Endothelial cell of umbilical vein (primary cell): ENCODE data around the gene BRPF1. TPM values are rescaled to one million over a fixed set of nuclear protein-coding genes. Genes with fewer than 3 reads are reported as not detected.

Experiments
- BruUV-seq: library from RNA; stranded (reverse); fragments of 400-500 nt; replicated peaks from 2 replicates; lab custom pipeline; 2021; lab: Mats Ljungman, UMichigan
- CTCF ChIA-PET: fragments of 300-600, 350-600 bp; sonication (Branson Sonifier 250); formaldehyde crosslinking; loops from one replicate; lab custom pipeline; 2021; ENCODE audit warnings: antibody characterized with exemption, inconsistent platforms; lab: Charles Lee
- POLR2A ChIA-PET: fragments of 300-600, 350-600 bp; sonication (Branson Sonifier 250); formaldehyde crosslinking; loops from one replicate; lab custom pipeline; 2021; ENCODE audit warnings: antibody characterized with exemption, inconsistent platforms; lab: Charles Lee
- DNase-seq: peaks from one replicate; pipeline ENCODE4 v3.0.0-alpha.2; 2011; ENCODE audit warnings: low read depth, low spot score
- FAIRE-seq: peaks from 2 replicates; lab custom pipeline; 2011; peaks lifted over from hg19 to GRCh38; lab: Jason Lieb, UNC
- H2AFZ ChIP-seq: 2 replicates; pipeline ENCODE4 v1.6.0; 2012; ENCODE audit warnings: low read depth, low read length, control low read depth, inconsistent platforms
- H3K27ac ChIP-seq: 2 replicates; pipeline ENCODE4 v1.5.1; 2011; ENCODE audit warnings: low read depth, mild to moderate bottlenecking, control low read depth, low read length, moderate library complexity; ENCODE audit not compliant: insufficient read depth
- H3K27me3 ChIP-seq, 2 experiments: 2 replicates each; pipeline versions ENCODE4 v1.6.0 to v1.6.1; 2011; ENCODE audit warnings: low read length in 2 of 2, mixed read lengths in 1 of 2; ENCODE audit not compliant: control insufficient read depth in 2 of 2, insufficient read depth in 2 of 2
- H3K36me3 ChIP-seq, 2 experiments: 2 replicates in 1 of 2; 3 replicates in 1 of 2; pipeline ENCODE4 v1.5.1; 2011; ENCODE audit warnings: low read length in 2 of 2, mild to moderate bottlenecking in 1 of 2, moderate library complexity in 1 of 2; ENCODE audit not compliant: control insufficient read depth in 2 of 2, insufficient read depth in 2 of 2; ENCODE audit errors: extremely low read depth in 1 of 2
- H3K4me1 ChIP-seq: 3 replicates; pipeline ENCODE4 v1.5.1; 2011; ENCODE audit warnings: mild to moderate bottlenecking, low read length; ENCODE audit not compliant: control insufficient read depth, insufficient read depth; ENCODE audit errors: extremely low read depth
- H3K4me2 ChIP-seq: 2 replicates; pipeline ENCODE4 v1.6.1; 2011; ENCODE audit warnings: low read length, control low read depth, mixed read lengths; ENCODE audit not compliant: insufficient read depth
- H3K4me3 ChIP-seq, 3 experiments: fragments of 200-600 bp in 1 of 3; sonication (generic), shearing (Covaris generic) in 1 of 3; replicated peaks in 1 of 3; 2 replicates each; pipeline ENCODE4 v1.5.1; 2011 to 2016; ENCODE audit warnings: control low read depth in 3 of 3, low read length in 3 of 3, mild to moderate bottlenecking in 2 of 3, inconsistent platforms in 1 of 3, low read depth in 1 of 3, moderate library complexity in 1 of 3; ENCODE audit not compliant: insufficient read depth in 1 of 3
- H3K79me2 ChIP-seq: 2 replicates; pipeline ENCODE4 v1.6.0; 2012; ENCODE audit warnings: low read length, inconsistent platforms; ENCODE audit not compliant: control insufficient read depth, insufficient read depth
- H3K9ac ChIP-seq: replicated peaks from 2 replicates; pipeline ENCODE3; 2011; ENCODE audit warnings: low read length, control low read depth; ENCODE audit not compliant: insufficient read depth; ENCODE audit errors: extremely low read depth
- H3K9me1 ChIP-seq: replicated peaks from 3 replicates; pipeline ENCODE4 v1.6.0; 2011; ENCODE audit warnings: mild to moderate bottlenecking, low read length; ENCODE audit not compliant: control insufficient read depth, insufficient read depth; ENCODE audit errors: extremely low read depth
- H3K9me3 ChIP-seq: replicated peaks from 2 replicates; pipeline ENCODE4 v1.5.1; 2012; ENCODE audit warnings: low read length, inconsistent platforms; ENCODE audit not compliant: control insufficient read depth, insufficient read depth
- H4K20me1 ChIP-seq: replicated peaks from 2 replicates; pipeline ENCODE3; 2011; ENCODE audit warnings: mild to moderate bottlenecking, low read length; ENCODE audit not compliant: control insufficient read depth, insufficient read depth; ENCODE audit errors: extremely low read depth
- EZH2 ChIP-seq: IDR thresholded peaks from 2 replicates; pipeline ENCODE4 v1.6.1; 2012; ENCODE audit warnings: borderline replicate concordance, low read depth, mild to moderate bottlenecking, moderate library complexity, low read length, inconsistent platforms; ENCODE audit not compliant: severe bottlenecking
- FOS ChIP-seq: IDR thresholded peaks from 2 replicates; pipeline ENCODE4 v1.6.1; 2011; ENCODE audit warnings: mild to moderate bottlenecking, low read length, moderate library complexity, borderline replicate concordance; ENCODE audit not compliant: insufficient read depth
- GATA2 ChIP-seq: IDR thresholded peaks from 2 replicates; pipeline ENCODE4 v1.7.0; 2011; ENCODE audit warnings: low read depth, mild to moderate bottlenecking, moderate library complexity, mixed read lengths, low read length; ENCODE audit not compliant: insufficient read length, insufficient read depth
- JUN ChIP-seq: IDR thresholded peaks from 2 replicates; pipeline ENCODE4 v1.6.1; 2011; ENCODE audit warnings: borderline replicate concordance, low read depth; ENCODE audit not compliant: insufficient read length, insufficient read depth
- MAX ChIP-seq: IDR thresholded peaks from 2 replicates; pipeline ENCODE4 v1.6.1; 2011; ENCODE audit not compliant: insufficient read depth, insufficient read length
- MYC ChIP-seq: IDR thresholded peaks from one replicate; pipeline ENCODE4 v1.6.1; 2011; ENCODE audit warnings: mild to moderate bottlenecking, low read depth, low read length
- POLR2A ChIP-seq: IDR thresholded peaks from 2 replicates; pipeline ENCODE4 v1.6.1; 2012; ENCODE audit warnings: low read depth, mild to moderate bottlenecking, control low read depth, low read length
- POLR2AphosphoS5 ChIP-seq: IDR thresholded peaks from 2 replicates; pipeline ENCODE4 v1.6.1; 2012; ENCODE audit warnings: low read depth, mild to moderate bottlenecking, control low read depth, low read length, moderate library complexity; ENCODE audit not compliant: insufficient read depth
- dilution Hi-C: fragments of 300-500 bp; cut with MboI; formaldehyde crosslinking; loops from one replicate; pipeline ENCODE4 v1.15.0; 2019; ENCODE audit warnings: low sequenced_read_pairs; ENCODE audit not compliant: extremely low pct_ligation_motif_present
- intact Hi-C: fragments of 100-400 bp; cut with micrococcal nuclease; formaldehyde crosslinking; loops from one replicate; pipeline ENCODE4 v1.10.0; 2022
- polyA plus RNA-seq, 4 experiments: library from polyadenylated mRNA; depleted of rRNA in 3 of 4; stranded (reverse) in 3 of 4; unstranded in 1 of 4; fragments of >200 nt; gene quantifications; 2 replicates each; pipeline versions ENCODE4 v1.2.1 to v1.2.3, GENCODE V29; 2011 to 2012; ENCODE audit warnings: missing spikeins in 1 of 4
- total RNA-seq: library from RNA; stranded (reverse); gene quantifications from 2 replicates; pipeline ENCODE4 v1.2.3, GENCODE V29; 2021
- TF ChIP-seq, protein P1 (sequence below), 2 donors: IDR thresholded peaks; 1 replicate in 1 of 2; 2 replicates in 1 of 2; pipeline ENCODE4 v1.5.1; 2011; ENCODE audit warnings: low read length in 2 of 2, mild to moderate bottlenecking in 2 of 2, moderate library complexity in 2 of 2, control low read depth in 1 of 2, inconsistent platforms in 1 of 2, low read depth in 1 of 2; ENCODE audit not compliant: insufficient read depth in 1 of 2; ENCODE audit errors: extremely low read depth in 1 of 2

Gene BRPF1
- total and polyA plus RNA-seq, 2 donors (not counting 3 experiments of a cell fraction or from before 2014, with no cell fraction given): 12.5 to 26.2 TPM

GRCh38 chr3:9701006-9701405 is 30.5 kb upstream of the BRPF1 start:
- no TSS peak for BruUV-seq
- no peak overlapping the region for H3K27ac ChIP-seq
- dilution Hi-C loops: no loop called here
- H2AFZ ChIP-seq: no peak overlapping the region
- H3K27me3 ChIP-seq: peaks cover 1 to 3% of the 10 kb centered on the region in 2 experiments
- no peaks in the 10 kb centered on the region for H3K9me1 ChIP-seq
- intact Hi-C loops: loop anchor here (10.0 kb wide), 1 partner anchor 346 kb away; no protein-coding TSS in a partner anchor
- FAIRE-seq: no peak
- H3K9me3 ChIP-seq: no peaks in the 10 kb centered on the region
- no peak overlapping the region for H3K9ac ChIP-seq
- H3K79me2 ChIP-seq: no peaks in the 10 kb centered on the region
- no peaks in the 10 kb centered on the region for H4K20me1 ChIP-seq
- H3K4me3 ChIP-seq: no peak overlapping the region
- peaks cover 0 to 12% of the 10 kb centered on the region in 2 experiments for H3K36me3 ChIP-seq
- no peak for DNase-seq
- ChIA-PET CTCF (no interaction called here), POLR2A (no interaction called here)
- H3K4me1 ChIP-seq: peaks cover 7% of the 10 kb centered on the region
- H3K4me2 ChIP-seq: no peak overlapping the region
- TF ChIP-seq MAX: no peak
- TF ChIP-seq JUN: no peak
- TF ChIP-seq FOS: no peak
- TF ChIP-seq, protein P1, sequence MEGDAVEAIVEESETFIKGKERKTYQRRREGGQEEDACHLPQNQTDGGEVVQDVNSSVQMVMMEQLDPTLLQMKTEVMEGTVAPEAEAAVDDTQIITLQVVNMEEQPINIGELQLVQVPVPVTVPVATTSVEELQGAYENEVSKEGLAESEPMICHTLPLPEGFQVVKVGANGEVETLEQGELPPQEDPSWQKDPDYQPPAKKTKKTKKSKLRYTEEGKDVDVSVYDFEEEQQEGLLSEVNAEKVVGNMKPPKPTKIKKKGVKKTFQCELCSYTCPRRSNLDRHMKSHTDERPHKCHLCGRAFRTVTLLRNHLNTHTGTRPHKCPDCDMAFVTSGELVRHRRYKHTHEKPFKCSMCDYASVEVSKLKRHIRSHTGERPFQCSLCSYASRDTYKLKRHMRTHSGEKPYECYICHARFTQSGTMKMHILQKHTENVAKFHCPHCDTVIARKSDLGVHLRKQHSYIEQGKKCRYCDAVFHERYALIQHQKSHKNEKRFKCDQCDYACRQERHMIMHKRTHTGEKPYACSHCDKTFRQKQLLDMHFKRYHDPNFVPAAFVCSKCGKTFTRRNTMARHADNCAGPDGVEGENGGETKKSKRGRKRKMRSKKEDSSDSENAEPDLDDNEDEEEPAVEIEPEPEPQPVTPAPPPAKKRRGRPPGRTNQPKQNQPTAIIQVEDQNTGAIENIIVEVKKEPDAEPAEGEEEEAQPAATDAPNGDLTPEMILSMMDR (IDR thresholded peaks at IDR 0.05; ENCODE audit: extremely low read depth in 1 of 2, insufficient read depth in 1 of 2, low read depth in 1 of 2, low read length in 2 of 2): no peak
- TF ChIP-seq EZH2: no peak
- TF ChIP-seq GATA2: no peak
- no peak for TF ChIP-seq POLR2A
- no peak for TF ChIP-seq POLR2AphosphoS5
- no peak for TF ChIP-seq MYC
